ENCODE measurements around the gene GUCY2D. TPM values are rescaled to one million over a fixed set of nuclear protein-coding genes. Genes with fewer than 3 reads are reported as not detected.

GUCY2D gene
- total and polyA plus RNA-seq, 2 experiments from 2014 or later, result 0.07 to 0.08 TPM

- Histone ChIP-seq H4K20me1 (replicated peaks; ENCODE audit: insufficient read depth) (no peaks in the 10 kb centered on the region), H3F3A (replicated peaks; ENCODE audit: low read depth) (no peaks in the 10 kb centered on the region), H3K4me3 (no peak overlapping the region), H3K9me2 (ENCODE audit: insufficient read depth) (no peaks in the 10 kb centered on the region), H3K4me1 (ENCODE audit: insufficient read depth) (no peaks in the 10 kb centered on the region), H2AFZ (no peak overlapping the region), H3K4me2 (no peak overlapping the region), H3K36me3 (ENCODE audit: insufficient read depth) (no peaks in the 10 kb centered on the region), H3K79me2 (replicated peaks; ENCODE audit: insufficient read depth) (no peaks in the 10 kb centered on the region), H3K27ac (ENCODE audit: low read depth) (no peak overlapping the region), H3K27me3 (ENCODE audit: insufficient read depth) (peaks cover 2% of the 10 kb centered on the region; the same call in 1 of the 2 replicates)
- H3K27me3 Mint-ChIP-seq (ENCODE audit: insufficient read depth, low read depth, poor library complexity), result peaks cover 11% of the 10 kb centered on the region
- no peaks in the 10 kb centered on the region for H3K9me3 Mint-ChIP-seq
- TF ChIP-seq CTCF (conservative IDR thresholded peaks at IDR 0.05; ENCODE audit: low read depth in 2 of 2) (no peak), ETS1 (IDR thresholded peaks at IDR 0.05) (no peak), ZNF462 (CRISPR knock-in tag; IDR thresholded peaks at IDR 0.05) (no peak), ZNF114 (CRISPR knock-in tag; IDR thresholded peaks at IDR 0.05) (no peak), STAT1 (IDR thresholded peaks at IDR 0.05; ENCODE audit: unreplicated experiment) (no peak), POLR2AphosphoS5 (IDR thresholded peaks at IDR 0.05; ENCODE audit: low read depth) (no peak), ZNF331 (CRISPR knock-in tag; IDR thresholded peaks at IDR 0.05; ENCODE audit: low read depth) (no peak), JUNB (IDR thresholded peaks at IDR 0.05; ENCODE audit: unreplicated experiment) (no peak), REST (IDR thresholded peaks at IDR 0.05; ENCODE audit: unreplicated experiment) (no peak), EZH2phosphoT487 (IDR thresholded peaks at IDR 0.05; ENCODE audit: unreplicated experiment) (no peak), EZH2 (IDR thresholded peaks at IDR 0.05; ENCODE audit: low read depth, unreplicated experiment) (no peak)
- H3K36me3 Mint-ChIP-seq (ENCODE audit: low read depth), result no peaks in the 10 kb centered on the region
- H3K27ac Mint-ChIP-seq, result no peak overlapping the region
- H3K4me1 Mint-ChIP-seq, result peaks cover 7% of the 10 kb centered on the region
- DNase-seq (ENCODE audit: low spot score), result no peak
- no peak for ATAC-seq
- no peak overlapping the region for H3K4me3 Mint-ChIP-seq
Observed at GRCh38 chr17:8022360-8023003, 20.1 kb downstream of the GUCY2D start.

Data from GM23338 (cell line).